ENCODE data around the gene RBM41. TPM values are rescaled to one million over a fixed set of nuclear protein-coding genes. Genes with fewer than 3 reads are reported as not detected.
"Not testable (repeated sequence)": the region's sequence is repeated elsewhere in the genome, so short reads cannot be mapped to it uniquely, and the experiment has no call there.

RBM41 gene
- polyA plus RNA-seq (ENCODE audit: insufficient read length in 4 of 4), result 10 to 100 TPM; 14.5 to 28.5 (median 21.5) TPM

DNA sequence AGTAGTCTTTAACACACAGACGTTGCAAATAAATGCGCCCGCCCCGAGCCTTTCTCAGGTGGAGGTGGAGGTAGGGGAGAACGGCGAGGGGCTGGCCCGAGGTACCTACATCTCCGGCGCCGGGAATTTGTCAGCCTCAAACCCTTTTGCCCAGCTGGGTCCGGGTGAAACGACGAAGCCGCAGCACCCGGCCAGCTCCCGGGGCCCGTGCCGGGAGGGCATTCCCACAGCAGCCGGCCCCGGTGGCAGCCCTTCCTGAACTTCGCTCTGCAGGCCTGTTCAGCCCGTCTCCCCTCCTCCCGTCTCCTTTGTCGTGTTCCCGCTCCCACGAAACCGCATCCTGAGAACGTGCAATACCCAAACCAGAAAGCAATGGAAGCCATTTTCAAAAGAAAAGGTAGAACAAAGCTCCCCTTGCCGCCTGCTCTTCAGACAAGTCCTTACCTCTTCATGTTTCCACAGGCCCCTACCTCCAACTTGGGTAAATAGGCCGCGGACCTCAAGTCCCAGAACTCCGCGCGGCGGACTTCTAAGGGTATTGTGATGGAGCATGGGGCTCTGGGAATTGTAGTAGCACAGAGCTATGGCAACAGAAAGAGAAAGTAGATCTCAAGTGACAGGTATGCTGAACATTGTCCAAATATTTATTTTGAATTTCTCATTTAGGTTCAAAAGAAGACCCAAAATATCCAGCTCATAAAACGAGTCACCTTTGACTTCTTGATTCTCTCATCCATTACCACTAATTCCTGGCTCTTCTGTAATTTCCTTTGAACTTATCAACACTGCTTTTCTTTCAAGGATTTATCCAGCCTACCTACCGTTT, at the start of gene RBM41:
RBM41 (minus strand) TSS at position 501 of the 826 bp plus-strand sequence; CDS start at position 452, 49 bp downstream.
- DNase-seq (ENCODE audit: low read depth in 4 of 4, low spot score in 3 of 4), result peak; percentile 50 to 64 (median 58)

GRCh38 chrX:107168257-107168656, 49.6 kb upstream of the RBM41 start:
- no peak for DNase-seq (ENCODE audit: low read depth in 4 of 4, low spot score in 3 of 4)

- no peak for DNase-seq (ENCODE audit: low read depth in 4 of 4, low spot score in 3 of 4)
Measured at GRCh38 chrX:107167163-107167921, 48.7 kb upstream of the RBM41 start.

DNA sequence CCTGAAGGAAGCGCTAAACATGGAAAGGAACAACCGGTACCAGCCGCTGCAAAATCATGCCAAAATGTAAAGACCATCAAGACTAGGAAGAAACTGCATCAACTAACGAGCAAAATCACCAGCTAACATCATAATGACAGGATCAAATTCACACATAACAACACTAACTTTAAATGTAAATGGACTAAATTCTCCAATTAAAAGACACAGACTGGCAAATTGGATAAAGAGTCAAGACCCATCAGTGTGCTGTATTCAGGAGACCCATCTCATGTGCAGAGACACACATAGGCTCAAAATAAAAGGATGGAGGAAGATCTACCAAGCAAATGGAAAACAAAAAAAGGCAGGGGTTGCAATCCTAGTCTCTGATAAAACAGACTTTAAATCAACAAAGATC, 39.0 kb upstream of the RBM41 start:
- DNase-seq (ENCODE audit: low read depth in 4 of 4, low spot score in 3 of 4), result not testable (repeated sequence)

DNA sequence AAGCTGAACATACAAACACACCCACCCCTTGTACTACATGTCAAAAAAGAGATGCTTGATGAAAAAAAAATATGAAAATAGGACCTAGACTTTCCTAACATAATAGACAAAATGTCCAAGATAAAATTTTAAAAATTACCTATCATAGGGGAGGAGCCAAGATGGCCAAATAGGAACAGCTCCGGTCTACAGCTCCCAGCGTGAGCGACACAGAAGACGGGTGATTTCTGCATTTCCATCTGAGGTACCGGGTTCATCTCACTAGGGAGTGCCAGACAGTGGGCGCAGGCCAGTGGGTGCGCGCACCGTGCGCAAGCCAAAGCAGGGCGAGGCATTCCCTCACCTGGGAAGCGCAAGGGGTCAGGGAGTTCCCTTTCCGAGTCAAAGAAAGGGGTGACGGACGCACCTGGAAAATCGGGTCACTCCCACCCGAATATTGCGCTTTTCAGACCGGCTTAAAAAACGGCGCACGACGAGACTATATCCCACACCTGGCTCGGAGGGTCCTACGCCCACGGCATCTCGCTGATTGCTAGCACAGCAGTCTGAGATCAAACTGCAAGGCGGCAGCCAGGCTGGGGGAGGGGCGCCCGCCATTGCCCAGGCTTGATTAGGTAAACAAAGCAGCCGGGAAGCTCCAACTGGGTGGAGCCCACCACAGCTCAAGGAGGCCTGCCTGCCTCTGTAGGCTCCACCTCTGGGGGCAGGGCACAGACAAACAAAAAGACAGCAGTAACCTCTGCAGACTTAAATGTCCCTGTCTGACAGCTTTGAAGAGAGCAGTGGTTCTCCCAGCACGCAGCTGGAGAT, 37.2 kb upstream of the RBM41 start:
- DNase-seq (ENCODE audit: low read depth in 4 of 4, low spot score in 3 of 4), result not testable (repeated sequence)

GRCh38 chrX:107154787-107155620, 36.4 kb upstream of the RBM41 start:
- DNase-seq (ENCODE audit: low read depth in 4 of 4, low spot score in 3 of 4), result no peak

- DNase-seq (ENCODE audit: low read depth in 4 of 4, low spot score in 3 of 4), result no peak
Measured at GRCh38 chrX:107153005-107153404, 34.4 kb upstream of the RBM41 start.

DNA sequence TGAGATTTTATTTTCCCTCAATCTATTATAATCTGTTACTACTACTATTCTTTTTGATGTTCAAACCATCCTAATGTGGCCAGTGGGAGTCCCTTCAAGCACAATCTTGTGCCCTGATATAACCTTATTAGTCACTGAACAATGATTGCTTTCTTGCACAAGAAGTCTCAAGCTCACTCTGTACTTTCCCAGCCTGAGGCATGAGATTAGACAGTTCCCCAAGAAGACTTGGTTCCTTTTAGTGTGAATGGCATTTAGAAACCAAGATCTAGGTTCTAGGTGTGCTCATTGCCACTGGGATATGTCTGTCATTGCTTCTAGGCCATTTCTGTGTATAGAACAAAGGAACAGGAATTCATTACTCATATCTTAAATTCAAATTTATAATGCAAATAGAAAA, 28.0 kb upstream of the RBM41 start:
- DNase-seq (ENCODE audit: low read depth in 4 of 4, low spot score in 3 of 4), result no peak

GRCh38 chrX:107135965-107136307, 17.3 kb upstream of the RBM41 start:
- DNase-seq (ENCODE audit: low read depth in 4 of 4, low spot score in 3 of 4), result no peak

- DNase-seq (ENCODE audit: low read depth in 4 of 4, low spot score in 3 of 4), result no peak
Measured at GRCh38 chrX:107135049-107135964, 16.7 kb upstream of the RBM41 start.

DNA sequence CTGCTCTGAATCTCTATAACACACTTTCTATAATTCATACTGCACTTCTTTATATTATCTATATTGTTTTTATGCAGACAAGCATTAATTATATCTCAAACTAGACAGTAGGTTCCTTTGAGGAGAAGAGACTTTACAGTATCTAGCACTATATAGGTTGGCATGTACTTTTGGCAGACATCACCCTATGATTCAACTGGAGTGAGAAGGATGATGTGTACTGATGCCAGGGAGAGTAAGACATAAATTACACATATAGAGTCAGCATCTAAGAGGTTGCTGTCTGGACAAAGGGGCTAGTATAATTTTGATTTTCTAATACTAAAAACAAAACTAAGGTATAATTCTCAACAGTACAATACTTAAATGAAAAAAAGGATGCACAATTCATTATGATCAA, 5.1 kb upstream of the RBM41 start:
- no peak for DNase-seq (ENCODE audit: low read depth in 4 of 4, low spot score in 3 of 4)

DNA sequence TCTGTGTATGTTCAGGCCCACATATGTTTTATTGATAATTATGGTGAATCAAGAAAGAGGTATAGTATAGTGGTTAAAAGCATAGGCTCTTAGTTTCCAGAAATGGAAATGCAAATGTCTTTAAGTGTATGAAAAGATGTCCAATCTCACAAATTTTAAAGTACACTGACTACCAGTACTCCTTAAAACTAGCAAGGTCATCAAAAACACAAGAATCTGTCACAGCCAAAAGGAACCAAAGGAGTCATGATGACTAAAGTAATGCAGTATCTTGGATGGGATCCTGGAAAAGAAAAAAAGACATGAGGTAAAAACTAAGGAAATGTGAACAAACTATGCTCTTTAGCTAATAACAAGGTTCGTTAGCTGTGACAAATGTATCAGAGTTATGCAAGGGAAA, 661 bp upstream of the RBM41 start:
- DNase-seq (ENCODE audit: low read depth in 4 of 4, low spot score in 3 of 4), result no peak

- peak in 1 of 4 donors; percentile 0 for DNase-seq (ENCODE audit: low read depth in 4 of 4, low spot score in 3 of 4)
Measured at GRCh38 chrX:107117993-107118321, 665 bp downstream of the RBM41 start.

GRCh38 chrX:107107459-107107858, 11.2 kb downstream of the RBM41 start:
- no peak for DNase-seq (ENCODE audit: low read depth in 4 of 4, low spot score in 3 of 4)

- DNase-seq (ENCODE audit: low read depth in 4 of 4, low spot score in 3 of 4), result no peak
Measured at GRCh38 chrX:107102980-107103379, 15.6 kb downstream of the RBM41 start.

- DNase-seq (ENCODE audit: low read depth in 4 of 4, low spot score in 3 of 4), result no peak
Measured at GRCh38 chrX:107076158-107076557, 42.5 kb downstream of the RBM41 start.

GRCh38 chrX:107057731-107058130, 60.9 kb downstream of the RBM41 start:
- not testable (repeated sequence) for DNase-seq (ENCODE audit: low read depth in 4 of 4, low spot score in 3 of 4)

GRCh38 chrX:107054978-107055377, 63.6 kb downstream of the RBM41 start:
- no peak for DNase-seq (ENCODE audit: low read depth in 4 of 4, low spot score in 3 of 4)

- DNase-seq (ENCODE audit: low read depth in 4 of 4, low spot score in 3 of 4), result no peak
Measured at GRCh38 chrX:107050195-107050709, 68.4 kb downstream of the RBM41 start.

Data from left renal pelvis (tissue), 4 donors.